HL-60/S4 treated with retinoic acid at 250 ng/mL for 4 days and 3 days (cell line): ENCODE results near the gene CACNA2D3.

Source experiments
- in situ Hi-C: fragments of 300-500 bp; cut with MboI; formaldehyde crosslinking; loops from 2 replicates; pipeline ENCODE4 v1.7.0; 2022; ENCODE audit warnings: low sequenced_read_pairs

CACNA2D3 gene

GRCh38 chr3:55013145-55013925 lies 891.0 kb downstream of the CACNA2D3 start:
- in situ Hi-C loops, result no loop called here

GRCh38 chr3:55014081-55014480 lies 891.7 kb downstream of the CACNA2D3 start:
- in situ Hi-C loops, result no loop called here

- in situ Hi-C loops, result no loop called here
Measured at GRCh38 chr3:55014906-55015305, 892.6 kb downstream of the CACNA2D3 start.

GRCh38 chr3:55017876-55018275 lies 895.5 kb downstream of the CACNA2D3 start:
- in situ Hi-C loops, result no loop called here

GRCh38 chr3:55030938-55031337 lies 908.6 kb downstream of the CACNA2D3 start:
- in situ Hi-C loops, result no loop called here

GRCh38 chr3:55036883-55037577 lies 914.7 kb downstream of the CACNA2D3 start:
- in situ Hi-C loops, result no loop called here

GRCh38 chr3:55042591-55042990 lies 920.2 kb downstream of the CACNA2D3 start:
- in situ Hi-C loops, result no loop called here

GRCh38 chr3:55044486-55044885 lies 922.1 kb downstream of the CACNA2D3 start:
- in situ Hi-C loops, result no loop called here

GRCh38 chr3:55059027-55059629 lies 936.8 kb downstream of the CACNA2D3 start:
- in situ Hi-C loops, result no loop called here

GRCh38 chr3:55060896-55061719 lies 938.8 kb downstream of the CACNA2D3 start:
- in situ Hi-C loops, result no loop called here

GRCh38 chr3:55061720-55062034 lies 939.3 kb downstream of the CACNA2D3 start:
- in situ Hi-C loops, result no loop called here

GRCh38 chr3:55064164-55064563 lies 941.8 kb downstream of the CACNA2D3 start:
- in situ Hi-C loops, result no loop called here

GRCh38 chr3:55065331-55065730 lies 943.0 kb downstream of the CACNA2D3 start:
- in situ Hi-C loops, result no loop called here

- in situ Hi-C loops, result no loop called here
Measured at GRCh38 chr3:55066551-55067047, 944.2 kb downstream of the CACNA2D3 start.

- in situ Hi-C loops, result no loop called here
Measured at GRCh38 chr3:55069950-55070349, 947.6 kb downstream of the CACNA2D3 start.

GRCh38 chr3:55074796-55075195 lies 952.4 kb downstream of the CACNA2D3 start:
- in situ Hi-C loops, result no loop called here

GRCh38 chr3:55075846-55076245 lies 953.5 kb downstream of the CACNA2D3 start:
- in situ Hi-C loops, result no loop called here

GRCh38 chr3:55077726-55078125 lies 955.4 kb downstream of the CACNA2D3 start:
- in situ Hi-C loops, result no loop called here

GRCh38 chr3:55078876-55079275 lies 956.5 kb downstream of the CACNA2D3 start:
- in situ Hi-C loops, result no loop called here

GRCh38 chr3:55085231-55085630 lies 962.9 kb downstream of the CACNA2D3 start:
- in situ Hi-C loops, result no loop called here

- in situ Hi-C loops, result no loop called here
Measured at GRCh38 chr3:55089211-55089610, 966.9 kb downstream of the CACNA2D3 start.
